ENCODE measurements around the gene COTL1. TPM values are rescaled to one million over a fixed set of nuclear protein-coding genes. Genes with fewer than 3 reads are reported as not detected.

Gene COTL1
- total and polyA plus RNA-seq, 3 experiments from 2014 or later = 373 to 653 (median 388) TPM

- Mint-ChIP-seq H3K36me3 (peaks cover 4 to 68% (median 22%) of the 10 kb centered on the region in 3 donors), H3K9me3 (no peaks in the 10 kb centered on the region), H3K27ac (peak overlapping the region; percentile 81 to 96 (median 92)), H3K4me1 (peaks cover 74 to 80% (median 78%) of the 10 kb centered on the region in 3 donors), H3K4me3 (peak overlapping the region; percentile 35 to 98 (median 93)), H3K27me3 (peaks cover 0 to 6% of the 10 kb centered on the region in 2 donors)
- DNase-seq = no peak
- Histone ChIP-seq H3K4me3 (ENCODE audit: low read length) (no peak overlapping the region), H3K9me3 (ENCODE audit: low read length) (no peaks in the 10 kb centered on the region), H3K27me3 (ENCODE audit: insufficient read depth, low read length, poor library complexity, severe bottlenecking) (no peaks in the 10 kb centered on the region), H3K27ac (ENCODE audit: low read depth, low read length) (no peak overlapping the region), H3K36me3 (ENCODE audit: insufficient read depth, low read length) (no peaks in the 10 kb centered on the region), H3K4me1 (ENCODE audit: insufficient read depth, low read length) (peaks cover 77% of the 10 kb centered on the region)
- CTCF ChIA-PET = interaction anchor here (0.8 to 4.8 kb wide), 6 partner anchors 13 to 107 kb away, joined by 3 to 53 read pairs (median 6); no protein-coding TSS in a partner anchor
- POLR2A ChIA-PET = interaction anchor here (0.9 to 5.7 kb wide), 5 partner anchors 14 to 95 kb away, joined by 4 to 82 read pairs (median 6); no protein-coding TSS in a partner anchor
Measured at GRCh38 chr16:84613408-84614072, 4.3 kb downstream of the COTL1 start.

- CTCF ChIA-PET = interaction anchor here (0.8 to 4.8 kb wide), 4 partner anchors 13 to 106 kb away, joined by 4 to 53 read pairs (median 6); no protein-coding TSS in a partner anchor
- Mint-ChIP-seq H3K4me1 (peaks cover 81 to 88% (median 87%) of the 10 kb centered on the region in 3 donors), H3K27ac (peak overlapping the region in 6 of 8 donors; percentile 72 to 97 (median 89)), H3K27me3 (peaks cover 0 to 6% of the 10 kb centered on the region in 2 donors), H3K9me3 (no peaks in the 10 kb centered on the region), H3K36me3 (peaks cover 4 to 69% (median 22%) of the 10 kb centered on the region in 3 donors), H3K4me3 (peak overlapping the region in 5 of 7 donors; percentile 18 to 98 (median 71))
- Histone ChIP-seq H3K27me3 (ENCODE audit: insufficient read depth, low read length, poor library complexity, severe bottlenecking) (no peaks in the 10 kb centered on the region), H3K36me3 (ENCODE audit: insufficient read depth, low read length) (no peaks in the 10 kb centered on the region), H3K27ac (ENCODE audit: low read depth, low read length) (no peak overlapping the region), H3K4me3 (ENCODE audit: low read length) (no peak overlapping the region), H3K9me3 (ENCODE audit: low read length) (no peaks in the 10 kb centered on the region), H3K4me1 (ENCODE audit: insufficient read depth, low read length) (peaks cover 83% of the 10 kb centered on the region)
- no peak for DNase-seq
- POLR2A ChIA-PET = interaction anchor here (0.7 to 5.7 kb wide), 6 partner anchors 10 to 94 kb away, joined by 3 to 82 read pairs (median 5); no protein-coding TSS in a partner anchor
Measured at GRCh38 chr16:84612686-84613085, 5.2 kb downstream of the COTL1 start.

GRCh38 chr16:84611041-84611440 is 6.8 kb downstream of the COTL1 start:
- H3K27me3 Mint-ChIP-seq = peaks cover 0 to 6% of the 10 kb centered on the region in 2 donors
- POLR2A ChIA-PET = interaction anchor here (0.6 to 1.9 kb wide), 4 partner anchors 8 to 96 kb away, joined by 4 to 13 read pairs (median 8); no protein-coding TSS in a partner anchor
- no peak overlapping the region for H3K27ac ChIP-seq (ENCODE audit: low read depth, low read length)

GRCh38 chr16:84610376-84610775 is 7.5 kb downstream of the COTL1 start:
- H3K4me3 Mint-ChIP-seq = peak overlapping the region; percentile 43 to 84 (median 75)
- H3K36me3 ChIP-seq (ENCODE audit: insufficient read depth, low read length) = no peaks in the 10 kb centered on the region
- H3K9me3 ChIP-seq (ENCODE audit: low read length) = no peaks in the 10 kb centered on the region
- H3K4me3 ChIP-seq (ENCODE audit: low read length) = no peak overlapping the region
- ChIA-PET POLR2A (interaction anchor here (1.1 to 1.9 kb wide), 4 partner anchors 10 to 96 kb away, joined by 4 to 13 read pairs (median 7); no protein-coding TSS in a partner anchor), CTCF (interaction anchor here (0.7 to 2.3 kb wide), 6 partner anchors 10 to 104 kb away, joined by 3 to 8 read pairs (median 6); no protein-coding TSS in a partner anchor)
- H3K36me3 Mint-ChIP-seq = peaks cover 0 to 65% (median 17%) of the 10 kb centered on the region in 3 donors
- H3K27me3 ChIP-seq (ENCODE audit: insufficient read depth, low read length, poor library complexity, severe bottlenecking) = no peaks in the 10 kb centered on the region
- H3K9me3 Mint-ChIP-seq = no peaks in the 10 kb centered on the region
- H3K4me1 Mint-ChIP-seq = peaks cover 91 to 97% (median 97%) of the 10 kb centered on the region in 3 donors
- H3K27ac Mint-ChIP-seq = peak overlapping the region; percentile 86 to 97 (median 94)
- H3K27me3 Mint-ChIP-seq = peaks cover 0 to 6% of the 10 kb centered on the region in 2 donors
- no peak overlapping the region for H3K27ac ChIP-seq (ENCODE audit: low read depth, low read length)
- no peak for DNase-seq
- peaks cover 98% of the 10 kb centered on the region for H3K4me1 ChIP-seq (ENCODE audit: insufficient read depth, low read length)

More at GRCh38 chr16:84611041-84611440, 6.8 kb downstream of the COTL1 start:
- H3K4me1 Mint-ChIP-seq = peaks cover 92 to 97% (median 97%) of the 10 kb centered on the region in 3 donors
- peak overlapping the region; percentile 86 to 97 (median 94) for H3K27ac Mint-ChIP-seq
- Histone ChIP-seq H3K36me3 (ENCODE audit: insufficient read depth, low read length) (no peaks in the 10 kb centered on the region), H3K4me3 (ENCODE audit: low read length) (no peak overlapping the region), H3K4me1 (ENCODE audit: insufficient read depth, low read length) (peaks cover 98% of the 10 kb centered on the region), H3K27me3 (ENCODE audit: insufficient read depth, low read length, poor library complexity, severe bottlenecking) (no peaks in the 10 kb centered on the region), H3K9me3 (ENCODE audit: low read length) (no peaks in the 10 kb centered on the region)
- peaks cover 0 to 70% (median 17%) of the 10 kb centered on the region in 3 donors for H3K36me3 Mint-ChIP-seq
- H3K4me3 Mint-ChIP-seq = peak overlapping the region; percentile 43 to 80 (median 65)
- no peaks in the 10 kb centered on the region for H3K9me3 Mint-ChIP-seq
- CTCF ChIA-PET = interaction anchor here (0.7 to 2.3 kb wide), 6 partner anchors 11 to 105 kb away, joined by 3 to 8 read pairs (median 6); no protein-coding TSS in a partner anchor
- DNase-seq = peak in 1 of 5 donors; percentile 44

GRCh38 chr16:84609563-84610177 is 8.2 kb downstream of the COTL1 start:
- H3K9me3 ChIP-seq (ENCODE audit: low read length) = no peaks in the 10 kb centered on the region
- peak overlapping the region; percentile 14 for H3K27ac ChIP-seq (ENCODE audit: low read depth, low read length)
- H3K4me3 ChIP-seq (ENCODE audit: low read length) = no peak overlapping the region
- peaks cover 0 to 60% (median 14%) of the 10 kb centered on the region in 3 donors for H3K36me3 Mint-ChIP-seq
- H3K27me3 Mint-ChIP-seq = peaks cover 0 to 6% of the 10 kb centered on the region in 2 donors
- H3K4me1 Mint-ChIP-seq = peaks cover 89 to 97% (median 97%) of the 10 kb centered on the region in 3 donors
- no peaks in the 10 kb centered on the region for H3K36me3 ChIP-seq (ENCODE audit: insufficient read depth, low read length)
- ChIA-PET POLR2A (interaction anchor here (1.1 to 4.1 kb wide), 3 partner anchors 7 to 15 kb away, joined by 4 to 77 read pairs (median 5); no protein-coding TSS in a partner anchor), CTCF (interaction anchor here (0.9 to 1.9 kb wide), 3 partner anchors 10 to 90 kb away, joined by 3 to 10 read pairs (median 8); no protein-coding TSS in a partner anchor)
- no peaks in the 10 kb centered on the region for H3K27me3 ChIP-seq (ENCODE audit: insufficient read depth, low read length, poor library complexity, severe bottlenecking)
- peak overlapping the region; percentile 54 to 88 (median 78) for H3K4me3 Mint-ChIP-seq
- DNase-seq = no peak
- no peaks in the 10 kb centered on the region for H3K9me3 Mint-ChIP-seq
- peak overlapping the region; percentile 86 to 97 (median 94) for H3K27ac Mint-ChIP-seq
- peaks cover 98% of the 10 kb centered on the region for H3K4me1 ChIP-seq (ENCODE audit: insufficient read depth, low read length)

GRCh38 chr16:84608282-84608681 is 9.6 kb downstream of the COTL1 start:
- Mint-ChIP-seq H3K27ac (peak overlapping the region; percentile 86 to 97 (median 94)), H3K4me1 (peaks cover 85 to 94% (median 94%) of the 10 kb centered on the region in 3 donors), H3K4me3 (peak overlapping the region; percentile 59 to 88 (median 80)), H3K9me3 (no peaks in the 10 kb centered on the region), H3K36me3 (peaks cover 0 to 53% (median 12%) of the 10 kb centered on the region in 3 donors), H3K27me3 (peaks cover 0 to 4% of the 10 kb centered on the region in 2 donors)
- H3K9me3 ChIP-seq (ENCODE audit: low read length) = no peaks in the 10 kb centered on the region
- H3K4me3 ChIP-seq (ENCODE audit: low read length) = peak overlapping the region; percentile 49
- peak overlapping the region; percentile 36 for H3K27ac ChIP-seq (ENCODE audit: low read depth, low read length)
- no peaks in the 10 kb centered on the region for H3K27me3 ChIP-seq (ENCODE audit: insufficient read depth, low read length, poor library complexity, severe bottlenecking)
- no peaks in the 10 kb centered on the region for H3K36me3 ChIP-seq (ENCODE audit: insufficient read depth, low read length)
- ChIA-PET CTCF (interaction anchor here (0.7 to 4.4 kb wide), 10 partner anchors 8 to 101 kb away, joined by 3 to 42 read pairs (median 4); no protein-coding TSS in a partner anchor), POLR2A (interaction anchor here (1.0 to 4.1 kb wide), 9 partner anchors 8 to 89 kb away, joined by 3 to 77 read pairs (median 4); partner anchors contain the start of gene COTL1)
- peak in 3 of 5 donors; percentile 52 to 77 (median 64) for DNase-seq
- H3K4me1 ChIP-seq (ENCODE audit: insufficient read depth, low read length) = peaks cover 94% of the 10 kb centered on the region

GRCh38 chr16:84607694-84608093 is 10.2 kb downstream of the COTL1 start:
- H3K36me3 ChIP-seq (ENCODE audit: insufficient read depth, low read length) = no peaks in the 10 kb centered on the region
- Mint-ChIP-seq H3K36me3 (peaks cover 0 to 54% (median 11%) of the 10 kb centered on the region in 3 donors), H3K9me3 (no peaks in the 10 kb centered on the region), H3K27me3 (peaks cover 0 to 2% of the 10 kb centered on the region in 2 donors), H3K4me1 (peaks cover 87 to 95% (median 95%) of the 10 kb centered on the region in 3 donors), H3K27ac (peak overlapping the region; percentile 86 to 97 (median 94)), H3K4me3 (peak overlapping the region; percentile 59 to 88 (median 80))
- CTCF ChIA-PET = interaction anchor here (0.7 to 4.4 kb wide), 8 partner anchors 9 to 100 kb away, joined by 3 to 42 read pairs (median 4); no protein-coding TSS in a partner anchor
- peaks cover 96% of the 10 kb centered on the region for H3K4me1 ChIP-seq (ENCODE audit: insufficient read depth, low read length)
- H3K9me3 ChIP-seq (ENCODE audit: low read length) = no peaks in the 10 kb centered on the region
- H3K27ac ChIP-seq (ENCODE audit: low read depth, low read length) = peak overlapping the region; percentile 36
- H3K4me3 ChIP-seq (ENCODE audit: low read length) = peak overlapping the region; percentile 49
- POLR2A ChIA-PET = interaction anchor here (0.6 to 4.1 kb wide), 10 partner anchors 8 to 89 kb away, joined by 3 to 77 read pairs (median 4); no protein-coding TSS in a partner anchor
- DNase-seq = peak in 2 of 5 donors; percentile 48 to 54
- H3K27me3 ChIP-seq (ENCODE audit: insufficient read depth, low read length, poor library complexity, severe bottlenecking) = no peaks in the 10 kb centered on the region

All from CD8-positive, alpha-beta memory T cell (primary cell).